Stimulated activated CD4-positive, alpha-beta T cell treated with anti-CD3 and anti-CD28 coated beads, Interleukin-2, amount 100 ng/mL, for 24 hours (primary cell): Measurements from ENCODE around the gene CUZD1.
"Not testable (repeated sequence)": the region's sequence is repeated elsewhere in the genome, so short reads cannot be mapped to it uniquely, and the experiment has no call there.

Source experiments
- DNase-seq, 2 donors: peaks; one replicate each; pipeline ENCODE4 v3.0.0-alpha.2; 2020

Gene CUZD1, protein sequence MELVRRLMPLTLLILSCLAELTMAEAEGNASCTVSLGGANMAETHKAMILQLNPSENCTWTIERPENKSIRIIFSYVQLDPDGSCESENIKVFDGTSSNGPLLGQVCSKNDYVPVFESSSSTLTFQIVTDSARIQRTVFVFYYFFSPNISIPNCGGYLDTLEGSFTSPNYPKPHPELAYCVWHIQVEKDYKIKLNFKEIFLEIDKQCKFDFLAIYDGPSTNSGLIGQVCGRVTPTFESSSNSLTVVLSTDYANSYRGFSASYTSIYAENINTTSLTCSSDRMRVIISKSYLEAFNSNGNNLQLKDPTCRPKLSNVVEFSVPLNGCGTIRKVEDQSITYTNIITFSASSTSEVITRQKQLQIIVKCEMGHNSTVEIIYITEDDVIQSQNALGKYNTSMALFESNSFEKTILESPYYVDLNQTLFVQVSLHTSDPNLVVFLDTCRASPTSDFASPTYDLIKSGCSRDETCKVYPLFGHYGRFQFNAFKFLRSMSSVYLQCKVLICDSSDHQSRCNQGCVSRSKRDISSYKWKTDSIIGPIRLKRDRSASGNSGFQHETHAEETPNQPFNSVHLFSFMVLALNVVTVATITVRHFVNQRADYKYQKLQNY

DNA sequence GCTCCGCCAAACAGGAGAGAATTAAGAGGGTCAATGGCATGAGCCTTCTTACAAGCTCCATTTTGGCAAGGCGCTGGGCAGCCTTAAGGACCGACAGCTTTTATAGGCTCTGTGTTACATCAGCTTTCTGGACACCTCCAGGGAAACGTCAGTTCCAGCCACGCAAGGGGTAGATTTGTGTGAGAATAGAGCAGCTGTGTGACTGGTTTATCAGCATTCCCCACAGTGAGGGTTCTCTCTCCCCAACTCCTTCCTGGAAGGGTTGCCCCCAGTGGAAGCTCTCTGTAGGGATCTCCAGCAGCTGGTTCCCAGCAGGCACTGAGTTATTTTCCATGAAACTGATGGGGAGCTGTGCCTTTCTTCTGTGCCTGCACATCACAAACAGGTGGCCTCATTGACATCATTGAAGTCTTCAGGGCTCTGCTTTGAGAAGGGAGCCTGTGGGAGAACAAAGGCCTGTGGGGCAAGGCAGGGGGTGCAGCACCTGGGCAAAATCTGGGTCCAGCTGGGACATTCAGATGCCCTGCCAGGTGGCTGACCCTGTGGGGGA, at the start of gene CUZD1:
CUZD1 (minus strand) TSS at position 75 of the 550 bp plus-strand sequence; CDS start at position 61, 14 bp downstream.
- no peak for DNase-seq

- no peak for DNase-seq
These were observed 48.7 kb upstream of the CUZD1 start for GRCh38 chr10:122894261-122894944.

- DNase-seq, result no peak
These were observed 38.5 kb upstream of the CUZD1 start for GRCh38 chr10:122884166-122884565.

DNA sequence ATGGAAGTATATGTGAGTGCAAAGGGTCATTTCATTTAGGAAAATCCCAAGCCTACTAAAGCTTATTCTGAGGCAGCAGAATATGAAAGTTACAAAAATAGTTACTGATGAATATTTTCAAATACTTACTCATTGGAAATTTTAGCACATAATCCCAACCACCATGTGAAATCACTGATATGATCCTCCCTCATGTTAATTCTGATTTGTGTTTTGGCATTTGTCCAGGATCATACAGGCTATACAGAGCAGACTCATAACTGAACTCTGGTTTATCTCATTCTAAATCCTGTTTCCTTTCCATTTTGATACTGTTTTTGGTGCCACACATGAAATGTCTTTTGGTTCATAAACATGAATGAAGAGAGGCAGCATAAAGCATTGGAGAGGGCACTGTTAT, 37.1 kb upstream of the CUZD1 start:
- no peak for DNase-seq

GRCh38 chr10:122879339-122880273, 33.9 kb upstream of the CUZD1 start, which contains the start of gene FAM24B:
Gene FAM24B, minus strand, starts transcription at chr10:122879581. Its CDS starts 29,066 bp downstream, at chr10:122850515.
- peak; percentile 93 to 95 for DNase-seq

- DNase-seq, result no peak
These were observed 33.2 kb upstream of the CUZD1 start for GRCh38 chr10:122878799-122879338.

DNA sequence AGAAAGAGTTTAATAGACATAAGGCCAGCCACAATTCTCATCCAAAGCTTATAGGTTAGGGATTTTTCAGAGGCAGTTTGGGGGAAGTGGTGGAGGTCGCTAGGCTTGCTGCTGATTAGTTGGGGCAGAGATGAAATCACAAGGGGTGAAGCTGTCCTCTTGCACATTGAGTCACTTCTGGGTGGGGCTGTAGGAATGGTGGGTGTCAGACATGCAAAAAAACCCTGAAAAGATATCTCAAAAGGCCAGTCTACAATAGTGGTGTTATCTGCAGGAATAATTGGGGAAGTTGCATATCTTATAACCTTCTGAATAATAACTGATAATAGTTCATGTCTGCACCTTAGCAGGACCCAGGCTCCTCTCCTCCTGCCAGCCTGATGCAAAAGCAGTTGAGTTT, 31.6 kb upstream of the CUZD1 start:
- DNase-seq, result no peak

- no peak for DNase-seq
These were observed 30.8 kb upstream of the CUZD1 start for GRCh38 chr10:122876467-122876855.

DNA sequence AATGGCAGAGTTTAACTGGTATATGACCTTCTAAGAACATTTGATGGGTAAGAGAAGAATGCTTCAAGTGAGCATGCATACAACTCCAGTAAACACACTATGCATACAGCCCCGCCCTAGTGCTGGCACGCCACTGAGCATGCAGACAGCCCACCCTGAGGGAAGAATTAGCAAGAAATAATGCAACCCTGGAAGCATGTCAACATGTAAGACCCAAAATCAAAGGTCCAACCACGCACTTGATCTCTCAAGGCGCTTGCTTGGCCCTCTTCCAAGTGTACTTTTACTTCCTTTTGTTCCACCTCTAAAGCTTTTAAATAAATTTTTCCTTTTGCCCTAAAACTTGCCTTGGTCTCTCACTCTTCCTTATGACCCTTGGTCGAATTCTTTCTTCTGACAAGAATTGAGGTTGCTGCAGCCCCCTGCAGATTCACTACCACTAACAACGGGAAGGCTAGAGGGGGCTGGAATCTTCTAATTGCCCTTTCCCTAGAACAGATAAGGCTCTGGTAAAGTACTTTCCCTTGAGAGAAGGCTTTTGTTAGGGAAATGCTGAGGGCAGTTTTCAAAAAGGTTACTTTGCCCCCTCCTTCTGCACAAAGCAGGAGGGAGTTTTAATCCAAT, 30.3 kb upstream of the CUZD1 start:
- DNase-seq, result no peak

DNA sequence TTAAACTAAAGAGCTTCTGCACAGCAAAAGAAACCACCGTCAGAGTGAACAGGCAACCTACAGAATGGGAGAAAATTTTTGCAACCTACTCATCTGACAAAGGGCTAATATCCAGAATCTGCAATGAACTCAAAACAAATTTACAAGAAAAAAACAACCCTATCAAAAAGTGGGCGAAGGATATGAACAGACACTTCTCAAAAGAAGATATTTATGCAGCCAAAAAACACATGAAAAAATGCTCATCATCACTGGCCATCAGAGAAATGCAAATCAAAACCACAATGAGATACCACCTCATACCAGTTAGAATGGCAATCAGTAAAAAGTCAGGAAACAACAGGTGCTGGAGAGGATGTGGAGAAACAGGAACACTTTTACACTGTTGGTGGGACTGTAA, 26.3 kb upstream of the CUZD1 start:
- DNase-seq, result not testable (repeated sequence)

- not testable (repeated sequence) for DNase-seq
These were observed 23.1 kb upstream of the CUZD1 start for GRCh38 chr10:122868768-122869167.

GRCh38 chr10:122866757-122867482, 21.3 kb upstream of the CUZD1 start:
- not testable (repeated sequence) for DNase-seq

DNA sequence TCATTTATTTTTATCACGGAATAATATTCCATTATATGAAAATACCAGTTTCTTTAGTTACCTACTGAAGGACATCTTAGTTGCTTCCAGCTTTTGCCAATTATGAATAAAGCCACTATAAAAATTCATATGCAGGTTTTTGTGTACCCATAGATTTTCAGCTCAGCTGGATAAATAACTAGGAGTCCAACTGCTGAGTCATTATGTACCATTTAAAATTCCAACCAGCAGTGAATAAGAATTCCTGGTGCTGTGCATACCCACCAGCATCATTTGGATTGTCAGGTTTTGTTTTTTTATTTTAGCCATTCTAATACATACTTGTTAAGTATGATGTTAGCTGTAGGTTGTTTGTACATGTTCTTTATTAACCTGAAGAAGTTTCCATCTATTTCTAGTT, 19.2 kb upstream of the CUZD1 start:
- no peak for DNase-seq

GRCh38 chr10:122864194-122864592, 18.5 kb upstream of the CUZD1 start:
- no peak for DNase-seq

DNA sequence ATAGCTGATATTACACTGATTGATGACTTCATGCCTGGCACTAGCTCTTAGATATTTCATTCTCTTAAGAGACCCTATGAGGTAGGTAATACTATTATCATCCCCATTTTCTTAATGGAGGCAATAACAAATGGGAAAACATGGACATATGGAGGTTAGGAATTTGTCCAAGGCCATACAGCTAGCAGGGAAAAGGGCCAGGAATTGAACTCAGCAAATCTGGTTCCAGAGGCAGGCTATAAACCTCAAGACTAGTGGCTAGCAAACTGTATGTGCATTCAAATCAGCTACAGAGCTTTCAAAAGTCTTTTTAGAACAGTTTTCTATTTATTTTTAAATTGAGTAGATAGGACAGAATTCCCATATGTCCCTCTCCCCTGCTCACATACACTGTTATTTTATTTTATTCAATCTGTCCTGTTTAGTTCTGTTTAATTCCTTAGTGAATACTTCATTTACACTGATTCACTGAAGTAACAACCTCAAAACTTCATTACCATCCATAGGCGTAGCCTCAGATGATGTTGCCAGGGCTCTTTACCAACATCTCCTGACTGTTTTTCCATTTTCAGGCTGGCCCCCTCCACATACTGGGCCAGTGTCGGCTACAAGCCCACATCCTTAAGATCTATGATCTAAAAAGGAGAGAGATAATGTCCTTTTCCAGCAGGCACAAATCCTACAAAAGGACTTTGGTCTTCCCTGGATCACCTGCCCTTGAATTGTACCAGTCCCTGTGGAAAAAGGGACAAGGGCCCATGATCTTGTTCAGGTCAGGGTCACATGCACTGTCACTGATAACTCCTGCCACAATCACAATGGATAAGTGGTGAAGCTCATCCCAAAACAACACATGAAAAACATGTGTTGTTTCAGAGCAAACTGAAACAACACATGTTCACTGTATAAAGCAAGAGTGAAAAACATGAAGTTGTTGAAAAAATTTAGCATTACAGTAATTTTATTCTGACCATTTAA, 17.8 kb upstream of the CUZD1 start:
- DNase-seq, result no peak

- DNase-seq, result no peak
These were observed 16.1 kb upstream of the CUZD1 start for GRCh38 chr10:122861711-122862161.

DNA sequence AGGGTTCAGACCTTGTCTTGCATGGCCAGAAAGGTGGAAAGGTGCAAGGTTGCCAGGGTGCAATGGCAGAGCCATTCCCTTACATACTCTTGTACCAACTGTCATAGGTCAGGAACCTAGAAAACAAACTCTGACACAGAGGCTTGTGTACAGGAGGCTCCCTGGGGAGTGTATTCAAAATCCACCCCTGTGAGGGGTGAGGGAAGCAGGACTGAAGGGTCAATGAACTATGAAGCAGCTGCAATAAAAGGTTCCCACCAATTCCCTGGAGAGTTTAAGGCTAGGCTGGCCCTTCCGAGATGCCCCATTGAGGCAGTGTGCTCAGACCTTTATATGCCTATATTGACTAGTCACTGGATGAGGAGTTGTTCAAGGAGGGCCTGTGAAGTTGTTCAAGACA, 13.9 kb upstream of the CUZD1 start:
- DNase-seq, result no peak

GRCh38 chr10:122858042-122858441, 12.4 kb upstream of the CUZD1 start:
- not testable (repeated sequence) for DNase-seq

DNA sequence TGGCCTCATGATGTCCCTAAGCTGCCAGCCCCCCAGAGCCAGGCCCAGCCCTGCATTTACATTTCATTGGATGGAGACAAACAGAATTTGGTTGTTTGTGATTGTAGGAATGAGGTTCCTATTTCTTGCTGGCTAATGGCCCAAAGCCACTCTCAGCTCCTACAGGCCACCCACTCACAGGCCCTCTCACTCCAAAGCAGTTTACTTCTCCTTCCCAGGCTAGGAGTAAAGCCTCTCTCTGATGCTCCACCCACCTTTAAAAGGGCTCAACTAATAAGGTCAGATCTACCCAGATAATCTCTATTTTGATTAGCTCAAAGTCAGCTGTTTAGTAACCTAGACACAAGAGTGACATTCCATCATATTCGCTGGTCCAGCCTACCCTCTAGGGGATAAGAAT, 11.2 kb upstream of the CUZD1 start:
- DNase-seq, result no peak
